Endometrium (tissue), 2 donors: Measurements from ENCODE around the gene OR52A1.
"Not testable (repeated sequence)": the region's sequence is repeated elsewhere in the genome, so short reads cannot be mapped to it uniquely, and the experiment has no call there.

ENCODE experiments used
- FAIRE-seq: peaks from 2 replicates; lab custom pipeline; 2012; peaks lifted over from hg19 to GRCh38; lab: Jason Lieb, UNC
- donor health status: control.
- donor health status: control.

Gene OR52A1

DNA sequence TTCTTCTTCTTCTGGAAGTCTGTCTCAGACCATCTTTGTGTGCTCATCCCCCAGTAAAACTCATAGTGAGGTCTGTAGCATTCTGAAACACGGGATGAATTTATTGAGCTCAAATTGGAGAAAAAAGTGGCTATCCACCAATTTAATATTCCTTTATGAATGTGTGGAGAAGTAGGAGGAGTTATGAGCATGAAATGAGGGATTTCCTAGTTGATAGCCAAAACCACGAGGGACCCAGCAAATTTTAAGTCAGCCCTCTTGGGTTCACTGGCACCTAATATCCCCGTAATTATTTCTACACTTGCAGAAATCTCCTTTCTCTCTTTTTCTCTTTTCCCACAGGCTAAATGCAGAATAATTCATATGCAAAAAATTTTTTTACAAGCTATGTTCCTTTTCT, at the start of gene OR52A1:
OR52A1 (minus strand) TSS at position 101 of the 400 bp plus-strand sequence. CDS start 2,388 bp downstream, outside the sequence.
- no peak for FAIRE-seq

DNA sequence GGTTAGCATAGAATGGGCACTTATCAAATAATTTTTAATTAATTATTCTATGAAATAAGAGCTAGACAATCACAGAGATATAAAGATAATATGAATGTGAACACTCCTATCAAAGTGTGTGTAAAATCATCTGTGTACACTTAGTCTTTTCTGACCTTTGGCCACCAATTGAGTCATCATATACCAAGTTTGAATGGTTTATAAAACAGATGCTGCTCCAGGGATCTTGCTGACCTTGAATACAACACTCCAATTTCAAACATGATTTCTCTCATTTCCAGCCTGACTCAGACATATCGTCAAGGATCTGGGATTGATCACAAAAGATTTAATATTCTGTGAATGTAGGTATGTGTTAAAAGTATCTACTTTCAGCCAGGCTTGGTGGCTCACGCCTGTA, 48.8 kb upstream of the OR52A1 start:
- FAIRE-seq, result no peak

DNA sequence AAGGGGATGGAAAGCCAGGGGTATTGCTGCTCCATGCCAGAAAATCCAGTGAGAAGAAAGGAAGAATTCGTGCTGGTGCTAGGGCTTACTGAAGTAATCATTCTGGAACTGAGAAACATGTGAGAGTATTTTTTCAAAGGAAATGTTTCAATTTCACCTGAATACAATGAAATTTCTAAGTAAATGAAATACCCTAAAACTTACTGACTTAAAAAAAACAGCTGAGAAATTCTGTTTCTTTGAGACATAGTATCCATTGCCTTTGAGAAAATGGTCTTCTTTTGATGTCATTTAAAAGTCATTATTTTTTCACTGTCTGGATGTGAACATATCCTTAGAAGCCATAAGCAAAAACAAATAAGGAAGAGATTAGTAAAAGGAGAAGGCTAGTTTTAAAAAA, 46.0 kb upstream of the OR52A1 start, which contains the start of gene OR51V1:
OR51V1 (minus strand) TSS at position 101 of the 400 bp plus-strand sequence; CDS start at position 101, 0 bp downstream.
- no peak for FAIRE-seq

DNA sequence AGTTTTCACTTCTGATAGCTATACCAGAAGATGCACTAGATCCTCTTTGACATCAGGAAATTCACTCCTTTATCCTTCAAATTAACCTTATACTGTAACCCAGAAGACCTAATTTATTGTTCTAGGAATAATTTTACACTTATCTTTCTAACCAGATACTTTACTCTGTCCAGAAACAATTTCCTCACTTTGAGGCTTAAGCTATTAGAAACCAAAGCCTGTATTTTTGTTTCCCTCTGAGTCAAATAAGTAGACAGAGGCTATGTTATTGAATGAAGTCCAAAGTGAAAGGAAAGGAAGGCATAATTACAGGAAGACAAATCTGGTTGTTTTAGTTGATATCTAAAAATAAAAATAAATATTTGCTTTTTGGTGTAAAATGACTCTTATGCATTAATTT, 43.7 kb upstream of the OR52A1 start:
- no peak for FAIRE-seq

DNA sequence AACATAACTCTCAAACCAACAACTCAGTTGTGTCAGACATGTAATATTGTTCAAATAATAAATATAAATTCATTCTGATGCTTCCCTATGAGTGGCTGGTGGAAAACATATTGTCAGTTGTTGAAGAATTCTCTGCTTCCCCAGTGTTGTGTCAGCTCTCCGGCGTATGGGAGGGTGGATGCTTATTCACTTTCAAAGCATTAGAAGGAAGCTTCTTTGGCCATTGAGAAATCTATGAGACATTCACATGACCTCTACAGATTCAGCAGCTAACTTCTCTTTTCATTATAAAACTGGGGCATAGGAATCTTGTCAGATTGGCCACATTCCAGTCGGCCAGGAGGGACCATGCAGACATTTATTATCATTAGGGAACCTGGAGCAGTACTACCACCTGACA, 43.0 kb upstream of the OR52A1 start:
- FAIRE-seq, result no peak

DNA sequence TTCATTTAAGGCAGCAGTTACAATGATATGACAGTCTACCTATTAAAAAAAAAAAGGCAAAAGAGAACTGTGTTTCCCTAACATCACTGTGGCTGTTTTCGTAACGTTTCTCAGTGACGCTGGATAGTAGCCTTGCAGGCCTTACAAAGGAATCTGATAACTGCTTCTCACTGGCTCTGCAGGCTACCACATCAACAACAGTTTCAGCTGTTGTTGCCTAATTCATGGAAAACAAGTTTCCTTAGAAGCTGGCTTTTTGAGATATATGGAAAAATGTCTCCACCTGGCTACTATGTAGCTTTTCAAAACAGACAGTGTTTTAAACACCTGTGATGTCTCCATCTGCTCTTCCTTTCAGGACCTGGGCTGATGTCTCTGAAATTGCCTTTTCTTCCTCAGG, 42.2 kb upstream of the OR52A1 start:
- FAIRE-seq, result no peak

DNA sequence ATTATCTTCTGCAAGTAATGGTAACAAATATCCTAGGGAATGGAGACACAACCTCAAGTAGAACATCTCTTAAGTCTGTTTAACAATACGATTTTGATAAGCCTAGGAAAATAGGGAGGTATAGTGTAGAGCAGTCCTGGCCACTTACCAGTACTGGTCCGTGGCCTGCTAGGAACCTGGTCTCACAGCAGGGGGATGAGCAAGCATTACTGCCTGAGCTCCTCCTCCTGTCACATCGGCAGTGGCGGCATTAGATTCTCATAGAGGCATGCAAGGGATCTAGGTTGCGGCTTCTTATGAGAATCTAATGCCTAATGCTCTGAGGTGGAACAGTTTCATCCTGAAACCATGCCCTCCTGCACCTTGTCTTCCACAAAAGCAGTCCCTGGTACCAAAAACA, 41.5 kb upstream of the OR52A1 start:
- no peak for FAIRE-seq

DNA sequence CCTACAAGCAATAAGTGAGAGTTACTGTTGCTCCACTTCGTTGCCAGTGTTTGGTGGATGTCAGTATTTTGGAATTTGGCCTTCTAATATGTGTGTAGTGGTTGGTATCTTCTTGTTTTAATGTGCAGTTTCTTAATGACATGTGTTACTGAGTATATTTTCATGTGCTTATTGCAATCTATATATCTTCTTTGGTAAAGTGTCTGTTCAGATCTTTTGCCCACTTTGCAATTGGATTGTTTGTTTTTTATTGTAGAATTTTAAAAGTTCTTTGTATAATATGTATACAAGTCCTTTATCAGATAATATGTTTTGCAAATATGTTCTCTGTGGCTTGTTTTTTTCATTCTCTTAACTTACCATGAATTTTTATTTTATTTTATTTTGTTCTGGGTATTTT, 38.2 kb upstream of the OR52A1 start:
- no peak for FAIRE-seq

DNA sequence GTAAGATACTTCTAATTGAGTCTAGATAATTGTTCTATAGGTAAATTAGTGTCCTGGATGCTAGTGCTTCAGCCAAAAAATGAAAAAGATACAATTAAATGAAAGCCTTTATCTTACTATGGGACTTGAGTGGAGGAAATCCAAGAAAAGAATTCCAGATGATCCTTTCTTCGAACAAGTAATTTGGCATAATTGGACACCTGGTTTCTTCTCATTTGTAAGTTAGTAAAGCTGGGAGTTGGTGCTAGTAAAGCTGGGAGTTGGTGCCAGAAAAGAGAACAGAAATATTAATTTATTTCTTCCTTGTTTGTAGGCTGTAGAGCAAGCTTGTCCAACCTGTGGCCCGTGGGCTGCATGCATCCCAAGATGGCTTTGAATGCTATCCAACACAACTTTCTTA, 33.6 kb upstream of the OR52A1 start:
- no peak for FAIRE-seq

DNA sequence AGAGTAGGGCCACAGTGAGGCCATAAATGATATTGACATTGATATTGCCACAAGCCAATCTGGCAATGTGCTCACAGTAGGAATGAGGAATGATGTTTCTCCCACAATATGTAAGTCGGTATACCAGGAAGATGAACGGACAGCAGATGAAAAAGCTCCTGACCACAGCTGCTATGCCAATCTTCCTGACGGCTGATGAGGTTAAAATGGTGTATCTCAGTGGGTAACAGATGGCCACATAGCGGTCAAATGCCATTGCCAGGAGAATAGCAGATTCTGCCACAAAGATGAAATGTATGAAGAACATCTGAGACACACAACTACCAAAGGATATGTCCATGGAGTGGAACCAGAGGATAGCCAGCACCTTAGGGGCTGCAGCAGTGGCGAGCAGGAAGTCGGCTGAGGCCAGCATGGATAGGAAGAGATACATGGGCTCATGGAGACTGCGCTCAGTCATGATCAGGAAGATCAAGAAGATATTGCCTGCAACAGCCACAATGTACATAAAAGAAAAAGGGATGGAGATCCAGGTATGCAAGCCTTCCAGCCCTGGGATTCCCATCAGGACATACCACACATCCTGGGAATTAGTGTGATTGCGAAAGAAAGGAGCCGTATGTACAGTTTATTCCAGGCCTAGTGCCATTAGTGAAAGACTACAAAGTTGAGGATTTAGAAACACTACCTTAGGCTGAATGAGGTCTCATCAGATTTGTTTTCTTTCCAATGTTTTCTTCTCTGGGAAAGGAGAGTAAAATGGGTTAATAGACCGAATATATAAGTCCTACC, 23.7 kb upstream of the OR52A1 start:
- FAIRE-seq, result no peak

DNA sequence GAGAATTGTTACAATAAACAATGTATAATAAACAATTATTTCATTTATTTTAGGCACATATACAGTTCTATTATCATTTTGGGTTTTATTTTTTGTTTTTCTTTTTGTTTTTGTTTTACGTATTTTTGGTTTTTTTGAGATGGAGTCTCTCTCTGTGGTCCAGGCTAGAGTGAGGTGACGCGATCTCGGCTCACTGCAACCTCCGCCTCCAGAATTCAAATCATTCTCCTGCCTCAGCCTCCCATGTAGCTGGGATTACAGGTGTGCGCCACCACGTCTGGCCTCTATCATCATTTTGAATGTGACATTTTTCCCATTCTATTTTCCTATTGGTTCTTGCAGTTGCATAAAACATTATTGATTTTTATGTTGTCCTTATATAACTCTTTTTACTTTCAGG, 20.4 kb upstream of the OR52A1 start:
- FAIRE-seq, result no peak

DNA sequence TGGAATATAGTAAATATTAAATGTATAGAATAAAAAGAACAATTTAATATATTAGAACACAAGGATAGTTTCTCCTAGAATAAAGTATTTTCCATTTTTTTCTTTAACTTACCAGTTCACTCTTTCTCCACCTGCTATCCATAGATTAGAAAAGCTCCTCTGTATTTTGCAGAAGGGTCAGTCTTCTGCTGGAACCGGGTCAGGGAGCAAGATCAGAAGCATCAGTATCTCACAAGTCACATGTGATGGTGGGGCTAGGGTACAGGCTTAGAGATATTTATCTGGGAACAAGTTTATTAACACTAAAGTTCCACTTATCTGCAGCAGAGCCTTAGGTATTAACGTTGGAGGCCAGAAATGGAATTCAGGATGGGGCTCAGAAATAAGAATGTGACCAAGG, 17.3 kb upstream of the OR52A1 start:
- no peak for FAIRE-seq

DNA sequence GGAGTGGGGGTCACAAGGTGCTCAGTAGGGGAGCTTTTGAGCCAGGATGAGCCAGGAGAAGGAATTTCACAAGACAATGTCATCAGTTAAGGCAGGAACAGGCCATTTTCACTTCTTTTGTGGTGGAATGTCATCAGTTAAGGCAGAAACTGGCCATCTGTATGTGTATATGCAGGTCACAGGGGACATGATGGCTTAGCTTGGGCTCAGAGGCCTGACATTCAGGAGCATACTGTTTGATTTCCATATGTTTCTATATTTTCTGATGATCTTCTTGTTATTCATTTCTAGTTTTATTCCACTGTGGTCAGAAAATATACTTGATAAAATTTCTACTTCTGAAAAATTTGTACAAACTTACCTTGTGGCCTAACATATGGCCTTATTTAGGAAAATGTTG, 11.3 kb upstream of the OR52A1 start:
- FAIRE-seq, result not testable (repeated sequence)

DNA sequence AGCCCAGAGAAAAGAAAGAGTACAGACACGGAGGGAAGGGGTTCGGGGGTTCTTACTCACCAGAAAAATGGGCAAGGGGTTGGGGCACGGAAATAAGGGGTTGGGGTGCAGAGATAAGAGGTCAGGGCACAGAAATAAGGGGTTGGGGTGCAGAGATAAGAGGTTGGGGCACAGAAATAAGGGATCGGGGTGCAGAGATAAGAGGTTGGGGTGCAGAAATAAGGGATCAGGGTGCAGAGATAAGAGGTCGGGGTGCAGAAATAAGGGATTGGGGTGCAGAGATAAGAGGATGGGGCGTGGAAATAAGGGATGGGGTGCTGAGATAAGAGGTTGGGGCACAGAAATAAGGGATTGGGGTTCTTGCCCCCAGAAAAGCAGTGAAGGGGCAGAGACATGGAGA, 10.2 kb upstream of the OR52A1 start:
- FAIRE-seq, result not testable (repeated sequence)

DNA sequence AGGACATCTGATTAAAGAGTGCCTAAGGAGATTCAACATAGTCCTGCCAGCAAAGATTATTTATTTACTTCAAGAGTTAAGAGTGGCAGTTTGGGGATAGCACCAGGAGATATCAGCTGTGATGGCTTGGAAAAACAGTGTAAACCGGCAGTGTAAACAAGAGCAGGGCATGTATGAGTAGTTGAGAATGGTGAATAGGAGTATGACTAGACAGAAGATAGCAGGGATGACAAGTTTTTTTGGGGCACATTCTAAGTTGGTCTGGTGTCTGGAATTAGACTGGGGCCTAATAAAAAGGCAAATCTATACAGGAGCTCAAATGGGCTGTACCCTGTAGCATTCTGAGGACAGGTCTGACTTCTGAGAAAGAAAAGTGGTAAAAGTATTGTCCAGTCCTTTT, 6.5 kb upstream of the OR52A1 start:
- FAIRE-seq, result not testable (repeated sequence)

DNA sequence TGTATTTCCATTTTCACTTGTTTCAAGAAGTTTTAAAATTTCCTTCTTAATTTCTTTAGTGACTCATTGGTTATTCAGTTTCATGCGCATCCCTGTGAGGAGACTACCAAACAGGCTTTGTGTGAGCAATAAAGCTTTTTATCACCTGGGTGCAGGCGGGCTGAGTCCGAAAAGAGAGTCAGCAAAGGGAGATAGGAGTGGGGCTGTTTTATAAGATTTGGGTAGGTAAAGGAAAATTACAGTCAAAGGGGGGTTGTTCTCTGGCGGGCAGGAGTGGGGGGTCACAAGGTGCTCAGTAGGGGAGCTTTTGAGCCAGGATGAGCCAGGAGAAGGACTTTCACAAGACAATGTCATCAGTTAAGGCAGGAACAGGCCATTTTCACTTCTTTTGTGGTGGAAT, 5.7 kb upstream of the OR52A1 start:
- not testable (repeated sequence) for FAIRE-seq

DNA sequence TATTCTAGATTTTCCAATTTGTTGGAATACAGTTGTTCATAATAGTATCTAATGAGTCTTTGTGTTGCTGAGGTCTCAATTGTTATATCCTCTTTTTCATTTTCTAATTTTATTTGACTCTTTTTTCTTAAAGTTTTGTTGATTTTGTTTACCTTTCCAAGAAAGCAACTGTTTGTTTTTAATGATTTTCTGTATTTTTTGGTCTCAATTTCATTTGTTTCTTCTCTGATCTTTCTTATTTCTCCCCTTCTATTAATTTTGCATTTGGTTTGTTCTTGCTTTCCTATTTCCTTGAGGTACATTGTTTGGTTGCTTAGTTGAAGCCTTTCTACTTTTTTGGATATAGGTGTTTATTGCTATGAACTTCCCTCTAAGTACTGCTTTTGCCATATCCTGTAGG, 5.2 kb upstream of the OR52A1 start:
- FAIRE-seq, result no peak

DNA sequence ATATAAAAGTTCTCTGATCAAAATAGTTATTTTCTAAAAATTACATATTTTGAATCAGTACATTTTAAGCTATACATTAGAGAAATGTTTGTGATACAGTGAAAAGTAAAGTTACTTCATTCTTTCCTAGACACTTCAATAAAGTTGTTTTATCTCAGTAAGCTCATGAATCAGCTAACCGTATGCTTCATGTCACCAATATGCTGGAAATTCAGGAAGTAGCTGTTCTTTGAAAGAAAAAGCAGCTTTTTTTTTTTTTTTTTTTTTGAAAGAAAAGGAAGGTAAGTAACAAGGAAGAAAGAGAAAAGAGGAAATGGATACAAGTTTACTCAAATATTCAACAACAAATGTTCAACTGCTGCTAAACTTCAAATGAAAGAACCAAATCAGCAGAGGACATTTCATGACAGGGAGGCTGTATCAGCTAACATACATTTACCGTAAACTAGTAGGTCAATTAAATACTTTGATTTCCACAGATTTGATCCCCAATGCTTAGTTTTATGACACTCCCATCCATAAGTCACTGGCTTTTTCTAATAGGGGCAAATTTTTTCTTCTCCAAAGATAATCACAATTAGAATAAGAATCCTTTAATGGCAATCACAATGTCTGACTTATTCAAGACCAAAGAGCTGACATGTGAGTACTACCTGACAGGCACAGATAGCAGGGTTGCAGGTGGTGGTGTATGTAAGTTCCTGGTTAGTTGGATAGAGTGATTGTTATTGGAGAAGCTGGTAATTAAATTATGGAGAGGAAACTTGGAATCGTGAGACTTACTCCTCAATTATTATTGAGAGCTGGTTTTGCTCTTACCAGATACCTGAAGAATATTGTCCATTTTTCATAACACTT, 754 bp downstream of the OR52A1 start:
- FAIRE-seq, result no peak

DNA sequence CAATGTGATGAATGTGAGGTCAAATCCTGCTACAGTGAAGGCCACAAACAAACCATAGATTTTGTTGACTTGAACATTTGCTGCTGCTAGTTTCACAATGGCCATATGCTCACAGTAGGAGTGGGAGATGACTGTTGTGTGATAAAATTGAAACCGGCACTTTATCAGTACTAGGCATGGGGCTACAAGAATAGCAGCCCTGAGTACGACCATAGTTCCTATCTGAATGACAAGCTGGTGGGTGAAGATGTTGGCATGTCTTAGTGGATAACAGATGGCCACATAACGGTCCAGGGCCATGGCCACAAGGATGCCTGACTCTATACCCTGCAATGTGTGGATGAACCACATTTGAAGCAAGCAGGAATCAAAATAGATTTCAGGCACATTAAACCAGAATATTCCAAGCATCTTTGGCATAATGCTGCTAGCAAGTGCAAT, 2.8 kb downstream of the OR52A1 start:
- FAIRE-seq, result no peak

DNA sequence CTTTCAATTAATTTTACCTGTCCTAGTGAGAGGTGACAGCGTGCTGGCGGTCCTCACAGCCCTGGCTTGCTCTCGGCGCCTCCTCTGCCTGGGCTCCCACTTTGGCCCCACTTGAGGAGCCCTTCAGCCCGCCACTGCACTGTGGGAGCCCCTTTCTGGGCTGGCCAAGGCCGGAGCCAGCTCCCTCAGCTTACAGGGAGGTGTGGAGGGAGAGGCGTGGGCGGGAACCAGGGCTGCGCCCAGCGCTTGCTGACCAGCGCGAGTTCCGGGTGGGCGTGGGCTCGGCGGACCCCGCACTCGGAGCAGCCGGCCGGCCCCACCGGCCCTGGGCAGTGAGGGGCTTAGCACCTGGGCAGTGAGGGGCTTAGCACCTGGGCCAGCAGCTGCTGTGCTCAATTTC, 10.4 kb downstream of the OR52A1 start:
- FAIRE-seq, result not testable (repeated sequence)

DNA sequence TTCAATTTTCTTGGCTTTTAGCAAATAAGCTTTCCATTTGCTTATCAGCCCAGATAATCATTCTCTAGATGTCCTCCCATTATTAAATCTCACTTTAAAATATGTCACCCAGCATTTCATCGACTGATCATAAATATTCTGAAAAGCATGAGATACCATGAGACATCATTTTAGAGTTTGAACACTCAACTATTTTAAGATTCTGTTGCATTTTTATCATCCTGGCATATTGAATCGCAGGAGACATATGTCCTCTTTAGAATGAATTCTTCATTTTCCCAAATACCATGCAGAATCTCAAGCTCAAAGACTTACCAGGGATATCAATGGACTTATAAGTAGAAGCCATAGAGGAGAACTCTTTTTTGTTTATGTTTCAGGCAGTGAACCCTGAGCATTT, 16.6 kb downstream of the OR52A1 start, which contains the start of gene OR52A5:
OR52A5 (minus strand) TSS at position 361 of the 400 bp plus-strand sequence. CDS start 5,714 bp downstream, outside the sequence.
- FAIRE-seq, result no peak

DNA sequence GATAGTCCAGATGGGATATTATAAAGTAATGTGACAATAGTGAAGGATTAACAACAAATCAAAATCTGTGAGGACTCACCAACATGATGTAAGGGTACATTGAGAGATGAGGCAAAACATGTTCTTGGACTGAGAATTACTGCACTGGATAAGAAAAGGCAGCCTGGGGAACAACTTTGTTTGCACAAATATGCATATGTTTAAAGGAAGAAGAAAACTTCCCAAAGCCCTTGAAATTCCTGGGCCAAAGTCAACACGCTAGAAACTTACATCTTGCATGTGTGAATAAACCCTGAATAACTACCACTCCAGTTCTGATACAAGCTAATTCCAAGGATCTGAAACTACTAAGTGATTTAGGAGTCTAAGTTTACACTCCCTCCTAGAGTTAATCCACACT, 17.5 kb downstream of the OR52A1 start:
- FAIRE-seq, result no peak

DNA sequence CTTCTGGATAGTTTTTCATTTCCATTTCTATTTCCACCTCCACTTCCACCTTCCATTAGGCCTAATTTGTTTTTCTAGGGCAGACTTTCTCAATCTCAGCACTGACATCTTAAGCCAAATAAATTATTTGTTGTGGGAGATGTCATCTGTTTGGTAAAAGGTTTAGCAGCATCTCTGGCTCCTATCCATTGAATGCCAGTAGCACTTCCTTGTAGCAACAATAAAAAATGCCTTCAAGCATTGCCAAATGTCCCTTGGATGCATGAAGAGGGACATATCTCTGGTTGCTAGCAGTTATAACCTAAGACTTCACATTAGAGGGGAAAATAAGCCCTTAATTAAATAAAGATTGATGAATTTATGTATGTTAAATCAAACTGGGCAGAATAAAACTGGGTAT, 18.3 kb downstream of the OR52A1 start:
- FAIRE-seq, result no peak
